HepG2 (cell line): Measurements from ENCODE around the gene ZNF189. TPM values are rescaled to one million over a fixed set of nuclear protein-coding genes. Genes with fewer than 3 reads are reported as not detected.

Source experiments
- AHR ChIP-seq: IDR thresholded peaks from 2 replicates; pipeline ENCODE4 v1.6.1; 2018; ENCODE audit warnings: missing genetic modification reagents, missing compliant biosample characterization
- AKAP8 ChIP-seq: sonication (generic); formaldehyde crosslinking; IDR thresholded peaks from 2 replicates; pipeline ENCODE4 v1.5.1; 2020; ENCODE audit warnings: mild to moderate bottlenecking, missing genetic modification reagents
- EEA1 ChIP-seq: sonication (generic); formaldehyde crosslinking; IDR thresholded peaks from 2 replicates; pipeline ENCODE4 v1.5.1; 2020; ENCODE audit warnings: mild to moderate bottlenecking, missing genetic modification reagents, borderline replicate concordance
- IKZF1 ChIP-seq: fragments of 450-650 bp; IDR thresholded peaks from 2 replicates; pipeline ENCODE4 v1.7.1; 2016
- MAF1 ChIP-seq: sonication (generic); formaldehyde crosslinking; IDR thresholded peaks from 2 replicates; pipeline ENCODE4 v1.5.0; 2020; ENCODE audit warnings: missing genetic modification reagents, borderline replicate concordance
- NFKB2 ChIP-seq: sonication (generic); formaldehyde crosslinking; IDR thresholded peaks from 2 replicates; pipeline ENCODE4 v1.4.0; 2020; ENCODE audit warnings: missing genetic modification reagents, borderline replicate concordance
- NFRKB ChIP-seq: fragments of 450-650 bp; IDR thresholded peaks from 2 replicates; pipeline ENCODE4 v1.6.1; 2017
- RAD21 ChIP-seq: fragments of 450-650 bp; formaldehyde crosslinking; IDR thresholded peaks from 2 replicates; pipeline ENCODE4 v1.5.0; 2020; ENCODE audit warnings: mild to moderate bottlenecking
- REPIN1 ChIP-seq: sonication (generic); formaldehyde crosslinking; IDR thresholded peaks from 2 replicates; pipeline ENCODE4 v1.8.0; 2022; ENCODE audit warnings: missing genetic modification reagents, low read depth, mild to moderate bottlenecking, borderline replicate concordance
- SOX5 ChIP-seq: IDR thresholded peaks from 2 replicates; pipeline ENCODE4 v1.6.1; 2016; ENCODE audit warnings: borderline replicate concordance
- YY1 ChIP-seq: IDR thresholded peaks from 2 replicates; pipeline ENCODE4 v1.6.1; 2011; ENCODE audit warnings: low read length, low read depth, moderate library complexity, mild to moderate bottlenecking; ENCODE audit not compliant: insufficient read depth, insufficient replicate concordance
- ZNF274 ChIP-seq: sonication (generic); formaldehyde crosslinking; IDR thresholded peaks from 2 replicates; pipeline ENCODE4 v1.5.1; 2020; ENCODE audit warnings: mild to moderate bottlenecking, missing genetic modification reagents
- ZNF7 ChIP-seq: IDR thresholded peaks from 2 replicates; pipeline ENCODE4 v1.6.1; 2016; ENCODE audit warnings: missing biosample characterization, missing genetic modification reagents
- polyA plus RNA-seq, 8 experiments: library from polyadenylated mRNA; depleted of rRNA in 3 of 8; stranded (reverse) in 7 of 8; unstranded in 1 of 8; fragments of >200 nt; fragmentation: Illumina TruSeq in 4 of 8; extraction: Trizol in 4 of 8; gene quantifications; 2 replicates each; pipeline versions ENCODE4 v1.2.1 to v1.2.3, GENCODE V29; 2011 to 2016; ENCODE audit warnings: low read depth in 4 of 8, missing spikeins in 1 of 8, mixed read lengths in 1 of 8; ENCODE audit not compliant: insufficient read depth in 1 of 8
- total RNA-seq, 5 experiments: library from RNA; depleted of rRNA; stranded (reverse); fragments of >200 nt; fragmentation: Illumina TruSeq; extraction: Trizol; gene quantifications; 2 replicates each; pipeline ENCODE4 v1.2.3, GENCODE V29; 2016; ENCODE audit warnings: low read depth in 1 of 5
- TF ChIP-seq, protein P1 (sequence below): sonication (generic); formaldehyde crosslinking; IDR thresholded peaks from 2 replicates; pipeline ENCODE4 v1.8.0; 2022; ENCODE audit warnings: mild to moderate bottlenecking, missing genetic modification reagents, borderline replicate concordance
- TF ChIP-seq, protein P2 (sequence below): sonication (generic); formaldehyde crosslinking; IDR thresholded peaks from 2 replicates; pipeline ENCODE4; 2020; ENCODE audit warnings: missing genetic modification reagents, mild to moderate bottlenecking, borderline replicate concordance
- TF ChIP-seq, protein P3 (sequence below): IDR thresholded peaks from 2 replicates; pipeline ENCODE4 v1.6.1; 2016
- TF ChIP-seq, protein P4 (sequence below): sonication (generic); formaldehyde crosslinking; IDR thresholded peaks from 2 replicates; pipeline ENCODE4 v1.4.0; 2020; ENCODE audit warnings: missing genetic modification reagents, mild to moderate bottlenecking, borderline replicate concordance
- TF ChIP-seq, protein P5 (sequence below): sonication (generic); formaldehyde crosslinking; conservative IDR thresholded peaks from 2 replicates; pipeline ENCODE4 v1.8.0; 2022; ENCODE audit warnings: mild to moderate bottlenecking, moderate library complexity, missing genetic modification reagents

ZNF189 gene
- total and polyA plus RNA-seq, 2 of the 13 experiments (the other 11 are each of a cell fraction or from before 2014, with no cell fraction given): 8.4 to 50.0 TPM

DNA sequence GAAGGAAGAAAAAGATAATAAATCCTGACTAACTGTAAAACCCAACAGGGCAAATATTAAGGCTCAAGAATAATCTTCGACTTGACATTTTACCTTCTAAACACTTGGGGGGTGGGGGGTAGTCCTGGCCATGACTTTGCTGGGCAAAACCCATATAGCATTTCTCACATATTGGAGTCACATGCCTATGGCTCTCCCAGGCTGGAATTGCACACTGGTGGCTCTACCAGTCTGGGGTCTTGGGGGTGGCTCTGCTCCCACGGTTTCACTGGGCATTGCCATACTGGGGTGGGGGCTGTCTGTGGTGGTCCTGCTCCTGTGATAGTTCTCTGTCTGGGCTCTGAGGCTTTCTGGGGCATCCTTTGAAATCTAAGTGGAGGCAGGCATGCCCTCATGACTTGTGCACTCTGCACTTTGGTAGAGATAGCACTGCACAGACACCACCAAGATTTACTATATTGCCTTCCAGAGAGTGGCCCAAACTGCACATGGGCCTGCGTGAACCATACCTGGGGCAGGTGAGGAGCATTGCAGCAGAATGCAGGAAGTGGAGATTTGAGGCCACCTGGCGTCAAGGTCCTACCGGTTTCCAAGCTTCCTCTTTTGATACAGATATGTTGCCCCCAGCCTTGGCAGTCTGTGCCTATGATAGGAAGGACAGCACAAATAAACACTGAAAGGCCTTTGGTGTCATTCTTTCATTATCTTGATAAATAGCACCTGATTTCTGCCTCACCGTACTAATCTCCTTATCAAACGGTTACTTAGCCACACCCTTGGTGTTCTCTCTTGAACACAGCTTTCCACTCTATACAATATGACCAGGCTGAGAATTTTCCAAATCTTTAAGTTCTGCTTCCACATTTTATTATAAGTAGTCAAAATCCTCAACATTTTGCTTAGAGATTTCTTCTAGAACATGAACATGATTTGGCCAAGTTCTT lies 43.6 kb upstream of the ZNF189 start (continued):
- TF ChIP-seq AHR (CRISPR knock-in tag) (no peak; the same call in 1 of the 2 replicates), EEA1 (CRISPR knock-in tag) (peak; percentile 78; the same call in 1 of the 2 replicates), ZNF7 (no peak), REPIN1 (CRISPR knock-in tag) (peak; percentile 66; the same call in 1 of the 2 replicates), YY1 (no peak), IKZF1 (no peak), NFRKB (no peak), NFKB2 (CRISPR knock-in tag) (0 out of 2 replicates have a peak, but pooled peaks have one; percentile 32), AKAP8 (CRISPR knock-in tag) (no peak), SOX5 (CRISPR knock-in tag) (no peak), RAD21 (CRISPR knock-in tag) (0 out of 2 replicates have a peak, but pooled peaks have one; percentile 2), ZNF274 (CRISPR knock-in tag) (peak; percentile 50; the same call in 1 of the 2 replicates), MAF1 (CRISPR knock-in tag) (0 out of 2 replicates have a peak, but pooled peaks have one; percentile 40)
- TF ChIP-seq, protein P1, sequence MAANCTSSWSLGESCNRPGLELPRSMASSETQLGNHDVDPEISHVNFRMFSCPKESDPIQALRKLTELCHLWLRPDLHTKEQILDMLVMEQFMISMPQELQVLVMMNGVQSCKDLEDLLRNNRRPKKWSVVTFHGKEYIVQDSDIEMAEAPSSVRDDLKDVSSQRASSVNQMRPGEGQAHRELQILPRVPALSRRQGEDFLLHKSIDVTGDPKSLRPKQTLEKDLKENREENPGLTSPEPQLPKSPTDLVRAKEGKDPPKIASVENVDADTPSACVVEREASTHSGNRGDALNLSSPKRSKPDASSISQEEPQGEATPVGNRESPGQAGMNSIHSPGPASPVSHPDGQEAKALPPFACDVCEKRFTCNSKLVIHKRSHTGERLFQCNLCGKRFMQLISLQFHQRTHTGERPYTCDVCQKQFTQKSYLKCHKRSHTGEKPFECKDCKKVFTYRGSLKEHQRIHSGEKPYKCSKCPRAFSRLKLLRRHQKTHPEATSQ (CRISPR knock-in tag): peak; percentile 66; the same call in 1 of the 2 replicates
- TF ChIP-seq, protein P2, sequence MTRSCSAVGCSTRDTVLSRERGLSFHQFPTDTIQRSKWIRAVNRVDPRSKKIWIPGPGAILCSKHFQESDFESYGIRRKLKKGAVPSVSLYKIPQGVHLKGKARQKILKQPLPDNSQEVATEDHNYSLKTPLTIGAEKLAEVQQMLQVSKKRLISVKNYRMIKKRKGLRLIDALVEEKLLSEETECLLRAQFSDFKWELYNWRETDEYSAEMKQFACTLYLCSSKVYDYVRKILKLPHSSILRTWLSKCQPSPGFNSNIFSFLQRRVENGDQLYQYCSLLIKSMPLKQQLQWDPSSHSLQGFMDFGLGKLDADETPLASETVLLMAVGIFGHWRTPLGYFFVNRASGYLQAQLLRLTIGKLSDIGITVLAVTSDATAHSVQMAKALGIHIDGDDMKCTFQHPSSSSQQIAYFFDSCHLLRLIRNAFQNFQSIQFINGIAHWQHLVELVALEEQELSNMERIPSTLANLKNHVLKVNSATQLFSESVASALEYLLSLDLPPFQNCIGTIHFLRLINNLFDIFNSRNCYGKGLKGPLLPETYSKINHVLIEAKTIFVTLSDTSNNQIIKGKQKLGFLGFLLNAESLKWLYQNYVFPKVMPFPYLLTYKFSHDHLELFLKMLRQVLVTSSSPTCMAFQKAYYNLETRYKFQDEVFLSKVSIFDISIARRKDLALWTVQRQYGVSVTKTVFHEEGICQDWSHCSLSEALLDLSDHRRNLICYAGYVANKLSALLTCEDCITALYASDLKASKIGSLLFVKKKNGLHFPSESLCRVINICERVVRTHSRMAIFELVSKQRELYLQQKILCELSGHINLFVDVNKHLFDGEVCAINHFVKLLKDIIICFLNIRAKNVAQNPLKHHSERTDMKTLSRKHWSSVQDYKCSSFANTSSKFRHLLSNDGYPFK (CRISPR knock-in tag): peak; percentile 39; the same call in 1 of the 2 replicates
- TF ChIP-seq, protein P3, sequence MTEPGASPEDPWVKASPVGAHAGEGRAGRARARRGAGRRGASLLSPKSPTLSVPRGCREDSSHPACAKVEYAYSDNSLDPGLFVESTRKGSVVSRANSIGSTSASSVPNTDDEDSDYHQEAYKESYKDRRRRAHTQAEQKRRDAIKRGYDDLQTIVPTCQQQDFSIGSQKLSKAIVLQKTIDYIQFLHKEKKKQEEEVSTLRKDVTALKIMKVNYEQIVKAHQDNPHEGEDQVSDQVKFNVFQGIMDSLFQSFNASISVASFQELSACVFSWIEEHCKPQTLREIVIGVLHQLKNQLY (CRISPR knock-in tag): no peak
- TF ChIP-seq, protein P4, sequence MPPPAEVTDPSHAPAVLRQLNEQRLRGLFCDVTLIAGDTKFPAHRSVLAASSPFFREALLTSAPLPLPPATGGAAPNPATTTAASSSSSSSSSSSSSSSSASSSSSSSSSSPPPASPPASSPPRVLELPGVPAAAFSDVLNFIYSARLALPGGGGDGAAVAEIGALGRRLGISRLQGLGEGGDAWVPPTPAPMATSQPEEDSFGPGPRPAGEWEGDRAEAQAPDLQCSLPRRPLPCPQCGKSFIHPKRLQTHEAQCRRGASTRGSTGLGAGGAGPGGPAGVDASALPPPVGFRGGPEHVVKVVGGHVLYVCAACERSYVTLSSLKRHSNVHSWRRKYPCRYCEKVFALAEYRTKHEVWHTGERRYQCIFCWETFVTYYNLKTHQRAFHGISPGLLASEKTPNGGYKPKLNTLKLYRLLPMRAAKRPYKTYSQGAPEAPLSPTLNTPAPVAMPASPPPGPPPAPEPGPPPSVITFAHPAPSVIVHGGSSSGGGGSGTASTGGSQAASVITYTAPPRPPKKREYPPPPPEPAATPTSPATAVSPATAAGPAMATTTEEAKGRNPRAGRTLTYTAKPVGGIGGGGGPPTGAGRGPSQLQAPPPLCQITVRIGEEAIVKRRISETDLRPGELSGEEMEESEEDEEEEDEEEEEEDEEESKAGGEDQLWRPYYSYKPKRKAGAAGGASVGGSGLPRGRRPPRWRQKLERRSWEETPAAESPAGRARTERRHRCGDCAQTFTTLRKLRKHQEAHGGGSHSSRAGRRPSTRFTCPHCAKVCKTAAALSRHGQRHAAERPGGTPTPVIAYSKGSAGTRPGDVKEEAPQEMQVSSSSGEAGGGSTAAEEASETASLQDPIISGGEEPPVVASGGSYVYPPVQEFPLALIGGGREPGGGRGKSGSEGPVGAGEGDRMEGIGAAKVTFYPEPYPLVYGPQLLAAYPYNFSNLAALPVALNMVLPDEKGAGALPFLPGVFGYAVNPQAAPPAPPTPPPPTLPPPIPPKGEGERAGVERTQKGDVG (CRISPR knock-in tag): no peak
- TF ChIP-seq, protein P5, sequence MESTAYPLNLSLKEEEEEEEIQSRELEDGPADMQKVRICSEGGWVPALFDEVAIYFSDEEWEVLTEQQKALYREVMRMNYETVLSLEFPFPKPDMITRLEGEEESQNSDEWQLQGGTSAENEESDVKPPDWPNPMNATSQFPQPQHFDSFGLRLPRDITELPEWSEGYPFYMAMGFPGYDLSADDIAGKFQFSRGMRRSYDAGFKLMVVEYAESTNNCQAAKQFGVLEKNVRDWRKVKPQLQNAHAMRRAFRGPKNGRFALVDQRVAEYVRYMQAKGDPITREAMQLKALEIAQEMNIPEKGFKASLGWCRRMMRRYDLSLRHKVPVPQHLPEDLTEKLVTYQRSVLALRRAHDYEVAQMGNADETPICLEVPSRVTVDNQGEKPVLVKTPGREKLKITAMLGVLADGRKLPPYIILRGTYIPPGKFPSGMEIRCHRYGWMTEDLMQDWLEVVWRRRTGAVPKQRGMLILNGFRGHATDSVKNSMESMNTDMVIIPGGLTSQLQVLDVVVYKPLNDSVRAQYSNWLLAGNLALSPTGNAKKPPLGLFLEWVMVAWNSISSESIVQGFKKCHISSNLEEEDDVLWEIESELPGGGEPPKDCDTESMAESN (CRISPR knock-in tag): peak; percentile 49; the same call in 1 of the 2 replicates
